Left hindlimb (tissue), 1 donor: ENCODE results near the gene TGM3.
A peak's percentile ranks its signal among the peaks of the same experiment; 100 is the strongest.

Source experiments
- DNase-seq: peaks from one replicate; pipeline ENCODE4 v3.0.0-alpha.2; 2018

TGM3 gene

GRCh38 chr20:2312876-2313275 is 17.1 kb downstream of the TGM3 start:
- DNase-seq: no peak

GRCh38 chr20:2313316-2313715 is 17.5 kb downstream of the TGM3 start:
- DNase-seq: no peak

GRCh38 chr20:2314759-2315439 is 19.1 kb downstream of the TGM3 start:
- DNase-seq: peak; percentile 56

- no peak for DNase-seq
Measured at GRCh38 chr20:2315440-2315778, 19.6 kb downstream of the TGM3 start.

- DNase-seq: no peak
Measured at GRCh38 chr20:2316847-2317495, 21.2 kb downstream of the TGM3 start.

GRCh38 chr20:2320813-2321658 is 25.2 kb downstream of the TGM3 start:
- DNase-seq: no peak

GRCh38 chr20:2323051-2323450 is 27.2 kb downstream of the TGM3 start:
- DNase-seq: no peak

GRCh38 chr20:2326046-2326445 is 30.2 kb downstream of the TGM3 start:
- no peak for DNase-seq

- no peak for DNase-seq
Measured at GRCh38 chr20:2327620-2328555, 32.1 kb downstream of the TGM3 start.

- DNase-seq: no peak
Measured at GRCh38 chr20:2329286-2329685, 33.5 kb downstream of the TGM3 start.

GRCh38 chr20:2330090-2330695 is 34.4 kb downstream of the TGM3 start:
- no peak for DNase-seq

GRCh38 chr20:2331106-2331505 is 35.3 kb downstream of the TGM3 start:
- no peak for DNase-seq

GRCh38 chr20:2331901-2332565 is 36.2 kb downstream of the TGM3 start:
- DNase-seq: no peak

GRCh38 chr20:2332711-2333110 is 36.9 kb downstream of the TGM3 start:
- no peak for DNase-seq

- DNase-seq: no peak
Measured at GRCh38 chr20:2333821-2334220, 38.0 kb downstream of the TGM3 start.

- no peak for DNase-seq
Measured at GRCh38 chr20:2335096-2335870, 39.5 kb downstream of the TGM3 start.

- no peak for DNase-seq
Measured at GRCh38 chr20:2336471-2336870, 40.7 kb downstream of the TGM3 start.

- DNase-seq: no peak
Measured at GRCh38 chr20:2337142-2337541, 41.3 kb downstream of the TGM3 start.

- DNase-seq: no peak
Measured at GRCh38 chr20:2338411-2339066, 42.7 kb downstream of the TGM3 start.

- no peak for DNase-seq
Measured at GRCh38 chr20:2340136-2340535, 44.3 kb downstream of the TGM3 start.
